GM12891 (cell line): ENCODE results near the gene ZNF205.

Experiments used
- PAX5 ChIP-seq: IDR thresholded peaks from 2 replicates; pipeline ENCODE4 v1.6.1; 2011; ENCODE audit warnings: low read length, moderate library complexity, mild to moderate bottlenecking; ENCODE audit not compliant: insufficient read depth, severe bottlenecking
- POLR2A ChIP-seq: IDR thresholded peaks from 2 replicates; pipeline ENCODE4 v1.6.1; 2011; ENCODE audit warnings: low read depth, low read length, control low read depth
- POLR2AphosphoS5 ChIP-seq: IDR thresholded peaks from 2 replicates; pipeline ENCODE4 v1.6.1; 2011; ENCODE audit warnings: low read depth, low read length, control low read depth
- TAF1 ChIP-seq: IDR thresholded peaks from 2 replicates; pipeline ENCODE4 v1.6.1; 2011; ENCODE audit warnings: low read depth, low read length, control low read depth

DNA sequence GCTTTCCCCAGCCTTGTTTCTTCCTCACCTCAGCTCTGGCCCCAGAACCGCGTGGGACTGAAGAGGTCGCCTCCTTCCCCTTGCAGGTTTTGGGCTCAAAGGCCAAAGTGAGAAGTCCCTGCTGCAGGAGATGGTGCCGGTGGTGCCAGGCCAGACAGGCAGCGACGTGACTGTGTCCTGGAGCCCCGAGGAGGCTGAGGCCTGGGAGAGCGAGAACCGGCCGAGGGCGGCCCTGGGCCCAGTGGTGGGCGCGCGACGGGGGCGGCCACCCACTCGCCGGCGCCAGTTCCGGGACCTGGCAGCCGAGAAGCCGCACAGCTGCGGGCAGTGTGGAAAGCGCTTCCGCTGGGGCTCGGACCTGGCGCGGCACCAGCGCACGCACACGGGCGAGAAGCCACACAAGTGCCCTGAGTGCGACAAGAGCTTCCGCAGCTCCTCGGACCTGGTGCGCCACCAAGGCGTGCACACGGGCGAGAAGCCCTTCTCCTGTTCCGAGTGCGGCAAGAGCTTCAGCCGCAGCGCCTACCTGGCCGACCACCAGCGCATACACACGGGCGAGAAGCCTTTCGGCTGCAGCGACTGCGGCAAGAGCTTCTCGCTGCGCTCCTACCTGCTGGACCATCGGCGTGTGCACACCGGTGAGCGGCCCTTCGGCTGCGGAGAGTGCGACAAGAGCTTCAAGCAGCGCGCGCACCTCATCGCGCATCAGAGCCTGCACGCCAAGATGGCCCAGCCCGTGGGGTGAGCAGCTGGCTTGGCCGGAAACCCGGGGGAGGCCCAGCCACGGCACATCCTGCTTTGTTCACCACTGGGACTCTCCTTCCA is 28.4 kb downstream of the ZNF205 start:
- TF ChIP-seq PAX5, result no peak
- no peak for TF ChIP-seq POLR2AphosphoS5
- no peak for TF ChIP-seq POLR2A
- no peak for TF ChIP-seq TAF1
